Cortex of kidney (tissue), 1 donor: ENCODE data around the gene PSMA7.

Source experiments
- DNase-seq: peaks from one replicate; lab custom pipeline; 2025; lab: John Stamatoyannopoulos, UW

The PSMA7 gene

GRCh38 chr20:62136283-62137091 is 6.7 kb downstream of the PSMA7 start:
- no peak for DNase-seq

DNA sequence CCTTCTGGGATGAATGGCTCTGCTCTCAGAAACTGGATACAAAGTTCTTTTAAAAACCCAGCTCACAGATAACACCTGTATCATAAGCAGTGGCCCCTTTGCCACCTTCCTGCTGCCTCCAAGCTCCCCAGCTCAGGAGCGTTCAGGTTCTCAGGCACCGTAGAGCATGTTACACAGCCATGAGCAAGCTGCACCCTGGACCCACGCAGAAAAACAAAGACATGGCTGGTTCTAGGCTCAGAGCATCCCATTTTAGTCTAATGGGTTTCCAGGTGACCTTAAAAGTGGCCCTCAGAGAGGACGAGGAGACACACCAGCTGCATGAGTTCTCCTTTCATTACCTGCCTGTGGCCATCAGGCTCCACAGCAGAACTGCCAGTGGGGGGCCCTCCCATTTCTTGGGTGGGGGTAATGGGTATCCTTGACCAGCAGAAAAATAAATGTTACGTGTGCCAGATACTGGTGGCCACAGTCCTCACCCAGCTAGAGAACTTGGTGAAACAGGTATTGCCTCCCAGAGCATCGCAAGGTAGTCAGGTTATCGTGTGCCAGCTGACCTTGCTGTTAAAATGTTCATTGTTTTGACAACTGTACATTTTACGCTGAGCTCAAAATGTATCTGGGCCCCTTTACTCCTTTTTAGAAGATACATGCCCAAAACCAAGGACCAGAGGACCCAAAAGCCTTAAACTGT is 7.5 kb downstream of the PSMA7 start:
- no peak for DNase-seq

DNA sequence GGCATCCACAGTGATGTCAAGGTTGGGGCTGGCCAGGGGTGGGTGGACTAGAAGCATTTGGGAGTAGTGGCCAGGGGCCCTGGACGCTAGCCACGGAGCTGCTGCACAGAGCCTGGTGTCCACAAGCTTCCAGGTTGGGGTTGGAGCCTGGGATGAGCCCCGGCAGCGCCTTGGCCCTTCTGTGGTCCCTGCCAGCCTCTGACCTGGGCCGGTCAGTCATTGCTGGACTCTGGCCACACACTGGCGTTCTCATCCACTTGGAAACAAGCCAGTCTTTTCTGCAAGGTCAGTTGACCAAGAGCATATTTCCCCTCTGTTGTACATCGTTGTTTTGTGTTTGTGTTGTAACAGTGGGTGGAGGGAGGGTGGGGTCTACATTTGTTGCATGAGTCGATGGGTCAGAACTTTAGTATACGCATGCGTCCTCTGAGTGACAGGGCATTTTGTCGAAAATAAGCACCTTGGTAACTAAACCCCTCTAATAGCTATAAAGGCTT is 8.4 kb downstream of the PSMA7 start:
- no peak for DNase-seq

- no peak for DNase-seq
These were observed 9.3 kb downstream of the PSMA7 start for GRCh38 chr20:62133864-62134263.

GRCh38 chr20:62133051-62133845 is 9.9 kb downstream of the PSMA7 start:
- DNase-seq: no peak

DNA sequence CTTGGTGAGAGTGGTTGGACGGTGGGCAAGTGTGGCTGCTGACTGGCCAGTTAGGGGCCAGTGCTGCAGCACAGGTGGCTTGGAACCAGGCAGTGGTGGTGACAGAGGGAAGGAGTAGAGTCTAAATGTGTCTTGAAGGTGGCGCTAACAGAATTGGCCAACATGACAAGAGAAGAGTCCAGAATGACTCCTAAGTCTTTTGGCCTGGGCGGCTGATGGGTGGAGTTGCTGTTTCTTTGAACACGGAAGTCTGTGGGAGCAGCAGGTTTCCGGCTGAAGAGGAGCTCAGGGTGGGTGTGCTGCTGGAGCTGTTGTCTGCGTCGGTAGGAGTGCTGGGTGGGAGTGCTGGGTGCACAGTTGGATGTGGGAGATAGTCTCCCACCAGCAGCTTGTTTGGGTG is 10.8 kb downstream of the PSMA7 start:
- no peak for DNase-seq

DNA sequence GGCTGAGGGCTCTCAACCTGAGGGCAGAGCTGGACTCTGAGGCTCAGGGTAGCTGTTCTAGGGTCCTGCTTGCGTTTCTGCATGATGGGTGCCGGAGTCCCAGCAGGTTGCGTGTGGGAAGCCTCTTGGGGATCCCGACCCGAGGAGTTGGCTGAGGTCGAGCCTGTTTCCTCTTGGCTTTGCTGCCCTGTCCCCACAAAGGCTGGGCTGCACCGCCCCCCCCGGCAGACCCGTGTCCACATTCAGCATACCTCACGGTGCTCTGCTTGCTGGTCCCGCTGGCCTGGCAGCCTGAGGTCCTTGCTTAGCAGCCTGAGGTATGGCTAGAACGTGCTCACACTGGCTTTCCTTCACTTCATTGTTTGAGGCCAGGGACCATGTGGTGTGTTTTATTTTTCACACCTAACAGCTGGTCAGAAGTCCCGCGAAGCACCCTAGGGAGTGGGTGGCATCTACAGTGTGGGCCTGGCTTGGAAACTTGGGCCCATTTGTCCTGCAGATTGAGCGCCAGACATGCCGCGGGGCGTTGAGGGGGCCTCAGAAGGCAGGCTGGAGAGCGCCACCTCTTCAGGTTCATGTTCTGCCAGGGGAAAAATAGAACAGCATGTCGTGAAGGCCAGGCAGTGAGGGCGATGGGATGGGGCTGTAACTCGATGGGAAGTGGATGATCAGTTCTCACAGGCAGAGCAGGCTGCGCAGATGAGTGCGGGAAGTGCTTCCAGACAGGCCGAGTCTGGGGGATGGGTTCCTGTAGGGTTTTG is 11.5 kb downstream of the PSMA7 start:
- no peak for DNase-seq

- DNase-seq: no peak
These were observed 13.3 kb downstream of the PSMA7 start for GRCh38 chr20:62129731-62130531.

DNA sequence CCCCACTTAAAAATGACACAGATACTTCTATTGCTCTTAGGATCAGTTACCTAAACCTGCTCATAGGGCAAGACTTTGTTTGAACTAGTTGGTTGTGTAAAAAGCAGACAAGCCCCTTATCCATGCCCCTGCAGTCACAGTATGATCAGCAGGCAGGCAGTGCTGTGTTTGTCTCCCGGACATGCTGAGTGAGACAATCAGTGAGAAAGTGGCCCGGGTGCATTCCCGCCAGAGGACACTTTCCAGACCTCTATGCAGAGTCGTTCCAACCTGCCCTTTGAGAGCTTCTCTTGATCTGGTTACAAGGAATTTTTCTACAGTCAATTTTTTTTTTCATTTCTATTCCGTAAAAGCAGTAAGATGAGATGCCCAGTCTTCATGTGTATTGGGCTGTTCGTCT is 14.7 kb downstream of the PSMA7 start:
- no peak for DNase-seq

DNA sequence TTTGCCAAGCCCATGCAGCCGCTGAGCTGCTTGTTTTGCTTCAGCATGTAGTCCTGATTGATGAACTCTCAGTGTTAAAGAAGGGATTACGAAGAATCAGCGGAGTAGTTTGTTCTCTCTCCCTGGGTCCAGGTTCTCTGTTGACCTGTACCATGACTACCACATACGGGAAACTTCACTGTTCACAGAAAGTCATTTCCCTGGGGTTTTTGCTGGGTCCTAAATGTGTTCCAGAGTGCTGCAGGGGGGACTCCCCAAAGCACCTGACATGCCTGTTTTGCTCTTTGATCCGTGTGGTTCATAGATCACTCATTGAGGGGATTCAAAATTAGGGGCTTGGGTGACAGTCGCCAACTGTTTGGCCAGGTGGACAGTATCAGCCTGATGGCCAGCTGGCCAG is 15.4 kb downstream of the PSMA7 start:
- DNase-seq: no peak

DNA sequence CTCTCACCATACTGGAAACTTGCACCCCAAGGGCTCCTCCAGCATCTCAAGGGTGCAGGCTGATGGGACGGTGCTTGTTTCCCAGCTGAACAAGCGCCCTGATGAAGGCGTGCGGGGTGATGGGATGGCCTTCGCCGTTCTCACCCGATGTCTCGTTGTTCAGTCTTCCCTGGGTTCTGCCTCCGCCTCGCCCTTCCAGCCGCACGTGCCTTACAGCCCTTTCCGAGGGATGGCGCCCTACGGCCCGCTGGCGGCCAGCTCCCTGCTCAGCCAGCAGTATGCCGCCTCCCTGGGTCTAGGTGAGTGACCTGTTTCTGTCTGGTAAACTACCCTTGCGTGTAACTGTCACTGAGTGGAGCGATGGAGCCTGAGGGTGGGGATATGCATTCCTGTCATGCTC is 17.1 kb downstream of the PSMA7 start:
- no peak for DNase-seq

DNA sequence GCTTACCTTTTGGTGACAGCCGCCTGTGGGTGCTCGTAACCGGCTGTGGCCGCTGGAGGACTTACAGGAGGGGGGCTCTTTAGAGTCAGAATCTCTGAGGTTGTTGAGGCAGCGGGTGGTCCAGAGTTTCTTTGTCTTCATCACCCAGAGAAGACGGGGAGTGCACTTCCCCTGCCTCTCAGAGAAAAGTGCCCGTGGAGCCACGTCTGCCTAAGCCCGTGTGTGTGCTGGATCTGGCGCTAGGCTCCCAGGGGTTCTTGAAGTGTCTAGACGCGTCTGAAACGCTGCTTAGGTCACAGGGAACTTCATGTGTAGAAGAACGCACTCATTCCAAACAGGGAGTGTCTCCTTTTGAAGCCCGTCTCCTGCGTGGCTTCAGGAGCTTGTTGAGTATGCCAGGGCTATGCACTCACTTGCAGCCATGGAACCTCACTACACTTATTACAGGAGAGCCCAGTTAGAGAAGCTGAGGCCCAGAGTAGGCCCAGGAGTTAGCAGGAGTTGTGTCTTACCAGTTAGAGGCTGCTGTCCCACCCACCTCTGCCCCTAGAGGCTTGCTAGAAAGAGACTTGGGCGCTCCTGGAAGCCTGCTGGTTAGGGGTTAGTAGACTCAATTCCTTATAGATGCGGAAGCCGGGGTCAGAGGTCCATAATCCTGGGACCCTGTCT is 19.6 kb downstream of the PSMA7 start:
- no peak for DNase-seq

DNA sequence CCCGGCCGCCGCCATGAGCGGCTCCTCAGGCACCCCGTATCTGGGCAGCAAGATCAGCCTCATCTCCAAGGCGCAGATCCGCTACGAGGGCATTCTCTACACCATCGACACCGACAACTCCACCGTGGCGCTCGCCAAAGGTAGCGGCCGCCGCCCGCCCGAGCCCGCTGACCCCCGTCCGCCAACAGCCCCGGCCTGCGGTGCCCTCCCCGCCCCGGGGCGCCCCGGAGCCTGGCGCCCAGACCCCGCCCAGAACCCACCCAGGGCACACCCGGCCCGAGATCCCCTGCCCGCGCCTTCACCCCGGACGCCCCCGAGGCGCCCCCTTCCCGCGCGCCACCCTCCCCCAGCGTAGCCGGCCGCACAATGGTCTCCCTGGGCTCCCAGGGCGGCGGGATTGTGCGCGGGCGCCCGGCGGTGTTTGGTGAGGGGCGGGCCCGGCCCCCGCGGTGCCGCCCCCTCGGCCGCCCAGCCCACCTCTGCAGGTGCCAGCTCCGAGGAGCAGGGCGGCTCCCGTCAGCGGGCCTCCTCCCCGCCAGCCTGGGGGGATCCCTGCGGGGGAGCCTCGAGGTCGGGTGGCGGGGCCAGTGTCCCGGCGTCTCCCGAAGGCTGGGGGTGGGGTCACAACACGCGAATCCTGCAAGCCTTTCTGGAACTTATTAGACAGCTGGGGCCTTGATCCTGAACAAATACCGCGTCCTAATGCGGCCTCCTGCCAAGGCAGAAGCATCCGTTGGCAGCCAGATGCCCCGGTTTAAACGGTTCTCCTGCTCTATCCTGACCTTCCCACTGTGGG is 20.3 kb downstream of the PSMA7 start:
- no peak for DNase-seq

GRCh38 chr20:62121776-62122653 is 21.2 kb downstream of the PSMA7 start, which contains the start of gene LSM14B:
LSM14B (plus strand) TSS chr20:62122475; CDS start chr20:62122667, 192 bp downstream.
- peak; percentile 92 for DNase-seq

DNA sequence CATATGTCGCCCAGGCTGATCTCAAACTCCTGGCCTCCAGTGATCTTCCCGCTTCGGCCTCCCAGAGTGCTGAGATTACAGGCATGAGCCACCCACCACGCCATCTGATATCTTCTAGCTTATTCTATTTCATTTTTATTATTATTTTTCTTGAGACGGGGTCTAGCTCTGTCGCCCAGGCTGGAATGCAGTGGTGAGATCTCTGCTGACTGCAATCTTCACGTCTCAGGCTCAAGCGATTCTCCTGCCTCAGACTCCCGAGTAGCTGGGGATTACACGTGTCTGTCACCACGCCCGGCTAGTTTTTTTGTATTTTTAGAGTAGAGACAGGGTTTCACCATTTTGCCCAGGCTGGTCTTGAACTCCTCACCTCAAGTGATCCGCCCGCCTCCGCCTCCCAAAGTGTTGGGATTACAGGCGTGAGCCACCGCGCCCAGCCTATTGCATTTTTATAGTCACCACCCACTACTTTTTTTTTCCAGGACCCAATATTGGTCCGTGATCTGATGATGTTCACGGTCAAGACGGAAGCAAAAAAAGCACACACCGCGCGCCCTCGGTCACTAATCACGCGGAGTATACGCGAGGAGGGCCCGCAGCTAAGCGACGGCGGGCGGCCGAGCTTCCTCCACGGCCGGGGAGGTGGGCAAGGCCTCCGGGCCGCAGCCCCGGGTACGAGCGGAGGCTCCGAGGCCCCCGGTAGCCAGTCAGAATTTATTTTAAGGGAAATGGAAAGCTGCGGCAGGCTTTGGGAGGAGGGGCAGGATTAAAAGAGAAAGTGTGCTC is 22.0 kb downstream of the PSMA7 start:
- DNase-seq: no peak

- DNase-seq: no peak
These were observed 22.8 kb downstream of the PSMA7 start for GRCh38 chr20:62120365-62120762.

- no peak for DNase-seq
These were observed 23.4 kb downstream of the PSMA7 start for GRCh38 chr20:62119591-62120364.
